GM19035 (cell line): ENCODE results near the gene CSNK1A1.
"Not testable (repeated sequence)": the region's sequence is repeated elsewhere in the genome, so short reads cannot be mapped to it uniquely, and the experiment has no call there.

Source experiments
- ATAC-seq: cut with Tn5 transposase; IDR thresholded peaks from one replicate; pipeline ENCODE4 v1.9.1; 2021; ENCODE audit not compliant: unreplicated experiment

CSNK1A1 gene

DNA sequence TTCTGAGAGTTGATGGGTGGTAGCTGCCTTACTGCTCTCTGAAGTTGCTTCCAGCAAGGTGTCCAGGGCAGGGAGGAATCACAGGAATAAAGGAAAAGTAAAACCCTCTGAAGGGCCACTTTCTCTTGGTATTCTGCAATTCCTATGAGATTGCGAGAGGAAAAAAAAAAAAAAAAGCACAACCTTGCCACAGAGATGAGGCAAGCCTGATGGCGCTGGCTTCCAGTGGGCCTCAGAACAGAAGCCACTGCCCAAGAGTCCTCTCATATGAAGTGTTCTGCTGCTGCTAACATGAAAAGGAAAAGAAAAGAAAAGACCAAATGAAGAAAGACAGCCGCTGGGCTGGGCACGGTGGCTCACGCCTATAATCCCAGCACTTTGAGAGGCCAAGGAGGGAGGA, 91.3 kb downstream of the CSNK1A1 start:
- ATAC-seq, result no peak

DNA sequence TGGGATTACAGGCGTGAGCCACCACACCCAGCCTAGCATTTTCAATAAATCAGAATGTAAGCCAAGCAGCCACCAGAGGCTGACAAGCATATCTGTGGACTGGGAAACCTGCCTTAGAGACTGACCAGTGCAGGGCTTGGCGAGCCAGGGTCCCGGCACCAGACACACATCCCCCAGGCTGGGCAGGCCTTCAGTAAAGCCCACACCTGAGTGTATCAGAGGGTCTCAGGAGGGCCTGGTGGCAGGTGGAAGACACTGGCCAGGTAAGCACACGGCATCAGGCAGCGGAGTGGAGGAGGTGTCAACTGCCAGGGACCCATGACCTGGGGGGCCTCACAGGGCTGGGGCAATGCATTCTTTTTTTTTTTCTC, 93.9 kb downstream of the CSNK1A1 start:
- ATAC-seq, result no peak

DNA sequence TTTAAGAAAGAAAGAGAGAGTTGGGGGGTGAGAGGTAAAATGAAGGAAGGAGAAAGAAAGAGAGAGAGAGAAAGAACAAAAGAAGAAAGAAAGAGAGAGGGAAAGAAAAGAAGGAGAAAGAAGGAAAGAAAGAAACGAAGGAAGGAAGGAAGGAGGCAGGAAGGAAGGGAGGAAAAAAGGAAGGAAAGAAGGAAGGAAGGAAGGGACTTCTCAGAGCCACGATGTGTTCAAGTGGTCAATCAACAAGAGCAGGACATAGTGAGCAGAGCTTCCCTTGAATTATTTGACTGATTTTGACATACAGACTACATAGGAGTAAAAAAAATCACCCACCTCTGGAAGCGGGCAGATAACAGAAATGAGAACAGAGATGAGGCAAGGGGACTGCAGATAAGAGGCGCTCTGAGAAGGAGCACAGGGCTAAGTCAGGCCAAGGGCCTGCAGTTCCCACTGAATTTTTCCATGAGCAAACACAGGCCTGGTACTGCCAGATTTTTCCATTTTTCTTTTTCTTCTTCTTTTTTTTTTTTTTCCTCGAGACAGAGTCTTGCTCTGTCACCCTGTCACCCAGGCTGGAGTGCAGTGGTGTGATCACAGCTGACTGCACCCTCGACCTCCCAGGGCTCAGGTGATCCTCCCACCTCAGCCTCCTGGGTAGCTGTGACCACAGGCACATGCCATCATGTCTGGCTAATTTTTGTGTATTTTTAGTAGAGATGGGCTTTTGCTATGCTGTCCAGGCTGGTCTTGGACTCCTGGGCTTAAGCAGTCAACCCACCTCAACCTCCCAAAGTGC, 94.4 kb downstream of the CSNK1A1 start:
- ATAC-seq, result no peak

DNA sequence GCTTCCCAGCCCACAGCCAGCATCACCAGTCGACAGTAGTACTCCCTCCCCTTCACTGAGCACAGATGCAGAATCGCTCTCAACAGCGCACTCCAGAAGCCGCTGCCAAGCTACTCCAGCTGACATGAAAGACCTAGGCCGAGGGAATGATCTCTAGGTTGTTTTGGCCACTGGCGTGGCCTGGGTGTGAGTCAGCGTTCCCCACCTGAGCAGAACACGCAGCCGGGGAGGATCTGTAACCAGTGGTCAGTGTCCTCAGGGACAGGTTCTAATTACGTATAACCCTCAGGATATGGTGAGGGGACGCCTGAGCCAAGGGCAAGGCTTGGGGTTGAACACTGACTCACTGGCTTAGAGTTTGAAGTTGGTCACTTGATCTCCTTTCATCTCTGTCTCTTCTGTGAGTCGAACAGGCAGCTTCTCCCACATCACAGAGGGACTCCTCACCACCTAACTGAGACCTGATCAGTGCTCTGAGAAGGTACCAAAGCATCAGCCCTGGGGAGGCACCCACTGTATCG, 95.3 kb downstream of the CSNK1A1 start:
- no peak for ATAC-seq

DNA sequence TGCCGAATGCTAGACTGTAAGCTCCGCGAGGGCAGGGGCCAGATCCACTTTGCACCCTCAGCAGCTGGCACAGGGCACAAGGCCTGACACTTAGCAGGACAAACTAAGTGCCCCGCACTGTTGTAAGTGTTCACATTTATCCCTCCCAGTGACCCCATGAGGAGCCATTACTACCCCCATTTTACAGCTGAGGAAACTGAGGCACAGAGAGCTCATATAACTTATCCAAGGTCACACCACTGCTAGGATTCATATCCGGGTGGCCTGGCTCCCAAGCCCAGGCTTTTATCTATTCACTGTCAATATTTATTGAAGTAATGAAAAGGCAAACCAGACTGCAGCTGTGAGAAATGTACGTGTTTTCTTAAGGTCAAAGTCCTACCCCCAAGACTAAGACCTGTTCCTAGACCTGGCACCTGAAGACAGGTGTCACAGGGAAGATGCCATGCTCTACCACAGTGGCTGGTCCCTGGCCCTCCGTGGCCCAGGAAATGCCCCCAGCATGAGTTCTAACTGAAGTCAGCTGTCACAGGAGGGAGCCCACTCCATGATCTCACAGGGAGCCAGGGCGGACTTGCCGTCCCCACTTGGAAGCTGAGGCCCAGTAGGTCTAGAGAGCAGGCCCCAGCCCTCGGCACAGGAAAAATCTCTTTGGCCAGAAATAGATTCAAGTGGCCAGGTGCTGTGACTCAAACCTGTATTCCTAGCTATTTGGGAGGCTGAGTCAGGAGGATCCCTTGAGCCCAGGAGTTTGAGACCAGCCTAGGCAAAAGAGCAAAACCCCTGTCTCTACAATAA, 97.4 kb downstream of the CSNK1A1 start:
- ATAC-seq, result no peak

DNA sequence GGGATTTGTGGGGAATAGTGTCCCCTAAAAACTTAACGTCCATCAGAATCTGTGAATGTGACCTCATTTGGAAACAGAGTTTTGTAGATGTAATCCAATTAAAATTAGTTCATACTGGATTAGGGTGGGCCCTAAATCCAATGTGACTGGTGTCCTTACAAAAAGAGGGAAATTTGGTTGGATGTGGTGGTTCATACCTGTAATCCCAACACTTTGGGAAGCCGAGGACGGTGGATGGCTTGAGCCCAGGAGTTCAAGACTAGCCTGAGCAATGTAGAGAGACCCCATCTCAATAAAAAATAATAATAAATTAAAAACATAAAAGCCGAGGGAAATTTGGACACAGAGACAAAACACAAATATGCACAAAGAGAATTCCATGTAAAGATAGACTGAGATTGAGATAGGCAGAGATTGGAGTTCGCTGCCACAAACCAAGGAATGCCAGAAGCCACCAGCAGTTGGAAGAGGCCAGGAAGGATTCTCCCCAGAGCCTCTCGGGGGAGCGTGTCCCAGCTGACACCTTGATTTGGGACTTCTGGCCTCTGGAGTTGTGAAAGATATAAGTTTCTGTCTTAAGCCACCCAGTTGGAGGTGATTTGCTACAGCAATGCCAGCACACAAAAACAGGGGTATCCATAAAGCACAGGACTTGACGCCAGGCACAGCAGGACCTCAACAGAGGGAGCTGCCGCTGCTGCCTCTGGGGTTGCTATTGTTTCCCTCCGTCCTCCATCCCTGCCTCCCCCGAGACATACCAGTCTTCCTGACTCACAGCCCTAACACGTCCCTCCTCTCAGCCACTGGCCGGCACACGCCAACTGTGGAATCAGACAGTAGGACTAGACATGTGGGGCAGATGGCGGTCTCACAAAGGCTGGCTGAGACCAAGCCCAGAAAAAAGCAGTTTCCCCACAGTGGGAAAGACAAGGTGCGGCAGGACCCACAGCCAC, 98.3 kb downstream of the CSNK1A1 start:
- no peak for ATAC-seq

DNA sequence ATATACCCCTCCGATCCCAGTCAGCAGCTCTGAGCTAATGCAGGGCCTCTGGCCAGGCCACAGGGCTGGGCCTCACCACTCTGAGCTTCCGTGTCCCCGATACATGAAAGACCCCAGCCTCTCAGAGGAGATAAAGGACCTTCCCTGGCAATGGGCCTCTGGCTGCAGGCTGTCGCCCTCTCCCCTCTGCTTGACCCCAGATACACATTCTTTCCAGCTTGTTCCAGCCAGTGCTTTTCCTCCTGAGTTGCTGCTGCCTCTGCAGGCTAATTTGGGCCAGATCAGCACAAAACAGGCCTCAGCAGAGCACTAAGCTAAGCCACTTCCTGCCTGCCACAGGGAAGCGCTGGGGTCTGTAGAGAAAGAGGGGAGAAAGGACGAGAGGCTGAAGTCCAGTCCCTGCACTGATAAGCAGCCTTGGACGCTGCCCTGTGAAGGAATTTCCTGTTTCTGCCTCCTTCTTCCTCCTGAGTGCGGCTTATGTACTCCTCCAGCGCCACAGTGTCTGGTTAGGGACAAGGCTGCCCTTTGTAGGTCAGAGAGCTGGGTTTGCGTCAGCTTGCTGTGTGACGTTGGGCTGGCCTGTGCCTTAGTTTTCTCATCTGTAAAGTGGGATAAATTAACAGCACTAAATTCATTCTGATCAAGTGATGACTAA, 99.1 kb downstream of the CSNK1A1 start:
- no peak for ATAC-seq

DNA sequence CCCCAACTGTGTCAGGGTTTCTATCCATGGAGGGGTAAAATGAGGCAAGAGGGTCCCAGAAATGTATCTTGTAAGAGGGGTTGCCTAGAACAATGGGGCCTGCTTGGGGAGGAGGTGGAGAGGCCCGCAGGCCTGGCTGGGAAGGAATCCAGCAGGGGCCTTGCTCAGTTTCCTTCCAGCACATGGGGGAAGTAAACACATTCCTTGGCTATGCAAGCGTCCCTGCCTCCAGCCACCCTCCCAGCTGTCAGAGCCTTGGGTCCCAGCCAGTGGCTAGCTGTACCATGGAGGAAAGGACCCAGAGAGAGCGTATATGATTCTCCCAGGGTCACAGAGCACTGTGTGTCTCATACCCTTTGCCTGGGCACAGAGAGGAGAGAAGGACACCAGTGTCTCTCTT, 101.0 kb downstream of the CSNK1A1 start:
- ATAC-seq, result no peak

DNA sequence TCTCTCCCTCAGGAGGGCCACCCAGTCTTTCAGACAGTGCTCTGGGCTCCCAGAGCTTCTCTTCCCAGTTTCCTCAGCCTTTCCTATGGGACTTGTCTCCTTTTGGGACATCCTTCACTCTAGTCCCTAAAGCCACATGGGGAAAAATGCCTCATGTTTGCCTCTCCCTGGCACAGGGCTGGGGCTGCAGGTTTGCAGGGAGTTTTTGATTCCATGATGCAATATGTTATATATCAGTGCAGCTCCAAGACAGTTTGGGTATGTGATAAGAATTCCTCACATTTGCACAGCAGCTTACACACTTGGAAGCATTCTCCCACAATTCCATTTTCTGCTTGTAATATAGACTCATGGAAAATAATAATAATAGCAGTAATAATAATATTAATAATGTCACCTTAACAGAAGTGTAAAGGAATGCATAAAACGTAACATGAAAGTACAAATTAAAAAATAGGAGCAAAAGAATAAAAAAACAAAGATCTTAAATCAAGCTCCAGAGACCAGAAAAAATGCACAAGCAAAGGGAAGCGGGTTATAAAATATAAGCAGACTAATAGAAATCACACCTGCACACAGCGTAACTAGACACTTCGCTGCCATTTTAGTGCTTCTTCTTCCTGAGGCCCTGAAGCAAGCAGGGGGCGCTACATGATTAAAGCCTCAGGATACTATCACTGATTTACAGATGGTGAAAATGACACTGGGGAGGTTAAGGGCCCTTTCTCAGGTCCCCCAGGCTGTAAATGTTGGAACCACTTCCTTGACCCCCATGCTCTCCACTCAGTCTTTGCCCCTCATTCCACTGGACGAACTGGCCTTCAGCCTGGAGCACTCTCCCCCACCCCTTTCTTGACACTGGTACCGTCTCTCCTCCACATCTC, 102.2 kb downstream of the CSNK1A1 start:
- ATAC-seq, result no peak

DNA sequence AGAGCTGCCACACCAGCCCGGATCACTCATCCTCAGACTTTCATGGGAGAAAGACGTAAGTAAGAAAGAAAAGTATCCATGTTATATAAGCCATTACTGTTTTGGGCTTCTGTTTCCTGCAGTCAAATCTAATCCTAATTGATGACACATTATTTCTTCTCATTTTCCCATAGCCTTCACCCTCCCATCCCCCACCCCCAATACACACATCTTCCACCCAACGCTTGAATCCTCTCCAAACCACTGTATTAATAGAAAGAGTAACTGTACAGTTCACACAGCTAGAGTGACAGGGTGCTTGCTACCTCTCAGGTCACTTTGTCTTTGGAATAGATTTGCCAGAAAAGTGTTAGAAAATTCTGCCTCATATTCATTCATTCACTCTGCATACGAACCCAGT, 102.8 kb downstream of the CSNK1A1 start:
- ATAC-seq, result no peak

DNA sequence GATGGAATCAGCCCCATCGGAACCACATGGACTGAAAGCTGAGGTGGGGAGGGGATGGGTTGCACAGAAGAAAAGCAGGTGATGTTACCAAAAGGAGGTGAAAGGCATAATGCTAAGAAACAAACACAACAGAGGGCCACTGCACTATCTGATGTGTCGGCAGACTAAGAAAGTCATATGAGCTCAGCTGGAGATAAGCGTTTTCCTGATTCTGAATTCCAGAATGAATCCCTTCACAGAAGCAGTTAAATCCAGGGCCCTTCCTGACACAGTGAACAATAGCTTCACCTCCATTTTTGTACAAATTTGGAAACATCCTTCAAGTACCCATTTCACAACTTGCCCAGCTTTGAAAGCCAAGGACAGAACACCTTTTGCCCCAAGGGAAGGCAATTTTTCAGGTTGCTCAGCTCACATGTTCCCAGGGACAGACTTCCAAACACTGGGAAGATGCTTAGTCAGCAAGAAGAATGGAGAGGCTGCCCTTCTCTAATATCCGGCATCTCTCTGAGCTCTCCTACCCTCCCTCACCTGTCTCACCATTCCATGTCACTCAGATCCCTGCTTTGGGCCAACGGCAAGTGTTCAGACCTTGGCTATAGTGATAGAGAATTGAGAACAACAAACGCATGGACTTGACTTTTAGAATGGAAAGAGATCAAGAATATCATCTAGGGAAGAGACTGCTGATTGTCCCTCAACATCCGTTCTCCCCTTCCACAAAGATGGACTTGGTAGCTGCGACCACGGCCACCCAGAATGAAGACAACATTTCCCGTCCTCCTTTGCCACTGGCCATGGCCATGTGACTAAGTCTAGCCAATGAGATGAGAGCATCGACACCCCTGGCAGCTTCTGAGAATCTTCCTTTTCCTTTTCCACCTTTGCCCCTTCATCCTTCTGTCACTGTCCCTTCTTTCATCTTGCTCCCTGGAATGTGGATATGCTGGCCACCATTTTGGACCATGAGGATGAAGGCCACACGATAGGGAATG, 103.6 kb downstream of the CSNK1A1 start:
- ATAC-seq, result no peak

DNA sequence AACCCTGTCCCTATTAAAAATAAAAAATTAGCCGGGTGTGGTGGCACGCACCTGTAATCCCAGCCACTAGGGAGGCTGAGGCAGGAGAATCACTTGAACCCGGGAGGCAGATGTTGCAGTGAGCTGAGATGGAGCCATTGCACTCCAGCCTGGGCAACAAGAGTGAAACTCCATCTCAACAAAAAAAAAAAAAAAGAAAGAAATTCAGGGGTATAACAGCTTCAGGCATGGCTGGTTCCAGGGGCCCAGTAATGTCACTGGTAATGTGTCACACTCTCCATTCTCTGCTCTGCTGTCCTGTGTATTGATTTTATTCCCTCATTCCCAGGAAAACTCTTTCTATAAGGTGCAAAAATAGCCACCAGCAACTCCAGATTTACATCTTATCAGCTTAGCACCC, 104.4 kb downstream of the CSNK1A1 start:
- ATAC-seq, result not testable (repeated sequence)

DNA sequence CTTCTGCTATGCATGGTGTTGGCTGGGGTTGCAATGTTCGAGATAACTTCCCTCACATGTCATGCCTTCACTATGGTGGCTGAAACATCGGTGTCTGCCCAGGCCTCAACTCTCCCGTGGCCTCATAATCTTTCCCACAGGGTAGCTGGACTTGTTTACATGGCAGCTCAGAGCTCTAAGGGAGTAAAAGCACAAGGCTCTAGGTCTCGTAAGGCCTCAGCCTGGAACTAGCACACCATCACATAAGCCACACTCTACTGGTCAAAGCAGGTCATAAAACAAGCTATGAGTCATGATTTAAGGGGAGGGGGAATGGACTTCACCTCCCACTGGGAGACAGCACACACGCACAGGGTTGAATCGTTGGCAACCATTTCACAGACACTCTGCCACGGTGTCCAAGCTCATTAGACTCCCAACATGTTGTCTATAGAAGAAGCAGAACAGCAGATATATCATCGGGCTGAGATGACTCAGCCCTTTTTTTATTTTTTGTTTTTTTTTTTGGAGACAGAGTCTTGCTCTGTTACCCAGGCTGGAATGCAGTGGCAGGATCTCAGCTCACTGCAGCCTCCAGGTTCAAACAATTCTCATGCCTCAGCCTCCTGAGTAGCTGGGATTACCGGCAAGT, 105.4 kb downstream of the CSNK1A1 start:
- no peak for ATAC-seq

DNA sequence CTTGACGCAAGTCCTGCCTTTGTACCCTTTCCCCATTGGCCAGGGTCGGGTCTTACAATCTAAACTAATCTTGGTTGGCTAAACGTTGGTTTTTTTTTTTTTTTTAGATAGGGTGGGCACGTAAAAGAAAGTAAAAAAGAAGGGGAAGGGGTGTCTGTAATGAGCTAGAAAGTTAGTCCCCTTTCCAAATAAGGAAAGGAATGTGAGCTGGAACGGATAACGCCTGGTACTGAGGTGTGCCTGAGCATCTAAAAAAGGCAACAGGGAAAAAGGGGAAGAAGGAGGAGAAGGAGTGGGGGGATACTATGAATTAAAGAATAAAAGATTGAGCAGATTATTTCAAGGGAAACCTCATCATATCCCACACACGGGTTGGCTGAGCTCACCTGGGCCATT, 105.9 kb downstream of the CSNK1A1 start:
- no peak for ATAC-seq

DNA sequence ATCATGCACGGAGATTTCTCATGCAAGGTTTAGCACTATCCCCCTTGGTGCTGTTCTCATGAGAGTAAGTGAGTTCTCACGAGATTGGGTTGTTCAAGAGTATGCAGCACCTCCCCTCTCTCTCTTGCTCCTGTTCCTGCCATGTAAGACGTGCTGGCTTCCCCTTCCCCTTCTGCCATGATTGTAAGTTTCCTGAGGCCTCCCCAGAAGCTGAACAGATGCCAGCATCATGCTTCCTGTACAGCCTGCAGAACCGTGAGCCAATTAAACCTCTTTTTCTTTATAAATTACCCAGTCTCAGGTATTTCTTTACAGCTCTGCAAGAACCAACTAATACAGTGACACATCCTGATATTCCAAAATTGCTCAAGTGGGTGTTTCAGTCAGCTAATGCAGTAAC, 106.8 kb downstream of the CSNK1A1 start:
- ATAC-seq, result not testable (repeated sequence)

DNA sequence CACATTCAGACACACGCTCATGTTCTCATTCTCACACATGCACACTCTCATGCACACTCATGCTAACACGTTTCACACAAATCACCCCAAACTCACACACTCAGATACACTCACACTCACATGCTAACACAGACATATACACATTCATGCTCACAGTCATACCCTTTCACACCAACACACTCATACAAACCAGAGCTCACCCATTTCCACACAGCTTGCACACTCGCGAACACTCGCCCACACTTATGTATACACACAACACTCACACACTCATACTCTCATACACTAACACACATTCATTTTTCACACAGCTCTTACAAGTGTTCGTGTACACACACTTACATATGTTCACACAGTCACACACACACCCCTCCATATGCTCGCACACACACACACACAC, 108.0 kb downstream of the CSNK1A1 start:
- ATAC-seq, result no peak

DNA sequence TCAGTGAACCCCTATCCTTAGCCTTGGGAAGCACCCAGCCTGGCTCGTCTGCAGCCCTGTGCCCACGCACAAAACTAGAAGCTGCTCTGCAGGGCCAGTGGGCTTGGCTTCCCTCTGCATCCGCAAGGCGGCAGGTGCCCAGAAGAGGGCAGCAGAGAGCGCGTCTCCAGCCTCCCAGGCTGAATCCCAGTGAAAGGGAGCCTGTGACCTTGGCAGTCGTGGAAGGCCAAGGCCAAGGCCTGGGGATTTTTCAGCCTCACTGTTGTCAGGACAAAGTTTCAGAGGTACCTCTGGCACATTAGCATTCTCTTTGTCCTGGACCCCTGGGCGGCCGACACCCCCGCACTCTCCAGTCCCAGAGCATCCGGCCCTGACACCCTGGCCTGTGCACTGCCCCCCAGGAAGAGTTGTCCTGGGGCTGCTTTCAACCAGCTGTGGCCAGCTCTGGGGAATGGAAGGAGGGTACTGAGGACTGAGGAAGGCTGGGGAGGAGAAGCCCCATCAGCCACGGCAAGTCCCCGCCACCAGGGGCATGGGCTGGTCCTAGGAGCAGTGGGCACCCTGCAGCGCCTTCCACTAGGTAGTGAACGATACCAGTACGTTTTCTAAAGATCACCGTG, 108.6 kb downstream of the CSNK1A1 start:
- peak; percentile 66 for ATAC-seq
